SK-N-SH treated with all-trans-retinoic acid at 6 μM for 48 hours (cell line): ENCODE measurements around the gene RMND1.

Experiments used
- ATAC-seq: fragments of 200-7000 bp; cut with Tn5 transposase; 3 replicates; pipeline ENCODE4 v1.9.1; 2020; ENCODE audit warnings: mild to moderate bottlenecking, moderate library complexity
- ARNTL ChIP-seq: fragments of 450-650 bp; formaldehyde crosslinking; IDR thresholded peaks from 2 replicates; pipeline ENCODE4 v1.5.0; 2020; ENCODE audit warnings: low read depth, mild to moderate bottlenecking, moderate library complexity, borderline replicate concordance
- BACH2 ChIP-seq: fragments of 250-450 bp; sonication (Bioruptor Pico); IDR thresholded peaks from 2 replicates; pipeline ENCODE4 v1.9.0; 2021; ENCODE audit warnings: mild to moderate bottlenecking, borderline replicate concordance
- CREB5 ChIP-seq: fragments of 250-450 bp; sonication (Bioruptor Pico); IDR thresholded peaks from 2 replicates; pipeline ENCODE4 v1.5.1; 2020; ENCODE audit warnings: low read depth, mild to moderate bottlenecking, moderate library complexity
- CSDC2 ChIP-seq: fragments of 250-450 bp; sonication (Bioruptor Pico); IDR thresholded peaks from 2 replicates; pipeline ENCODE4 v1.5.0; 2020; ENCODE audit warnings: mild to moderate bottlenecking, moderate library complexity
- CSRNP3 ChIP-seq: fragments of 250-450 bp; sonication (Bioruptor Pico); IDR thresholded peaks from 2 replicates; pipeline ENCODE4 v1.5.1; 2021; ENCODE audit warnings: mild to moderate bottlenecking, moderate library complexity
- ESRRG ChIP-seq: fragments of 250-450 bp; sonication (Bioruptor Pico); IDR thresholded peaks from 2 replicates; pipeline ENCODE4 v1.6.1; 2021; ENCODE audit warnings: mild to moderate bottlenecking
- GLIS3 ChIP-seq: fragments of 250-450 bp; sonication (Bioruptor Pico); IDR thresholded peaks from 2 replicates; pipeline ENCODE4 v1.5.0; 2020; ENCODE audit warnings: mild to moderate bottlenecking, moderate library complexity
- ISL1 ChIP-seq: fragments of 250-450 bp; sonication (Bioruptor Pico); IDR thresholded peaks from 2 replicates; pipeline ENCODE4 v2.1.2; 2022; ENCODE audit warnings: mild to moderate bottlenecking, moderate library complexity
- OSR1 ChIP-seq: fragments of 250-450 bp; sonication (Bioruptor Pico); IDR thresholded peaks from 2 replicates; pipeline ENCODE4 v1.8.0; 2022; ENCODE audit warnings: moderate library complexity, mild to moderate bottlenecking, inconsistent platforms
- POU6F1 ChIP-seq: fragments of 250-450 bp; sonication (Bioruptor Pico); IDR thresholded peaks from 2 replicates; pipeline ENCODE4 v1.8.0; 2021; ENCODE audit warnings: low read depth, mild to moderate bottlenecking, moderate library complexity, borderline replicate concordance
- PPARA ChIP-seq: fragments of 250-450 bp; sonication (Bioruptor Pico); IDR thresholded peaks from 2 replicates; pipeline ENCODE4 v1.5.0; 2020; ENCODE audit warnings: mild to moderate bottlenecking, borderline replicate concordance
- RARB ChIP-seq: fragments of 250-450 bp; sonication (Bioruptor Pico); IDR thresholded peaks from 2 replicates; pipeline ENCODE4 v1.8.0; 2021; ENCODE audit warnings: mild to moderate bottlenecking, moderate library complexity
- SNAI2 ChIP-seq: fragments of 250-450 bp; sonication (Bioruptor Pico); IDR thresholded peaks from 2 replicates; pipeline ENCODE4 v1.5.0; 2020; ENCODE audit warnings: mild to moderate bottlenecking, moderate library complexity
- TCF4 ChIP-seq: fragments of 250-450 bp; sonication (Bioruptor Pico); IDR thresholded peaks from 2 replicates; pipeline ENCODE4 v1.8.0; 2021; ENCODE audit warnings: mild to moderate bottlenecking, moderate library complexity, borderline replicate concordance
- TOX ChIP-seq: fragments of 250-450 bp; sonication (Bioruptor Pico); IDR thresholded peaks from 2 replicates; pipeline ENCODE4 v1.8.0; 2021; ENCODE audit warnings: mild to moderate bottlenecking, moderate library complexity, borderline replicate concordance
- TSHZ2 ChIP-seq: fragments of 250-450 bp; sonication (Bioruptor Pico); IDR thresholded peaks from 2 replicates; pipeline ENCODE4 v1.5.0; 2020; ENCODE audit warnings: mild to moderate bottlenecking, moderate library complexity
- ZFP3 ChIP-seq: fragments of 250-450 bp; sonication (Bioruptor Pico); IDR thresholded peaks from 2 replicates; pipeline ENCODE4 v1.5.0; 2020; ENCODE audit warnings: mild to moderate bottlenecking, moderate library complexity
- ZFP30 ChIP-seq: fragments of 450-650 bp; formaldehyde crosslinking; IDR thresholded peaks from 2 replicates; pipeline ENCODE4 v1.5.0; 2022; ENCODE audit warnings: mild to moderate bottlenecking, moderate library complexity
- ZNF70 ChIP-seq: fragments of 450-650 bp; formaldehyde crosslinking; IDR thresholded peaks from 2 replicates; pipeline ENCODE4 v1.5.0; 2020; ENCODE audit warnings: mild to moderate bottlenecking, moderate library complexity
- ZNF8 ChIP-seq: fragments of 450-650 bp; formaldehyde crosslinking; IDR thresholded peaks from 2 replicates; pipeline ENCODE4 v1.5.0; 2020; ENCODE audit warnings: mild to moderate bottlenecking, moderate library complexity
- TF ChIP-seq, protein P1 (sequence below): fragments of 250-450 bp; sonication (Bioruptor Pico); IDR thresholded peaks from 2 replicates; pipeline ENCODE4 v1.8.0; 2020; ENCODE audit warnings: mild to moderate bottlenecking, moderate library complexity, borderline replicate concordance

Gene RMND1

DNA sequence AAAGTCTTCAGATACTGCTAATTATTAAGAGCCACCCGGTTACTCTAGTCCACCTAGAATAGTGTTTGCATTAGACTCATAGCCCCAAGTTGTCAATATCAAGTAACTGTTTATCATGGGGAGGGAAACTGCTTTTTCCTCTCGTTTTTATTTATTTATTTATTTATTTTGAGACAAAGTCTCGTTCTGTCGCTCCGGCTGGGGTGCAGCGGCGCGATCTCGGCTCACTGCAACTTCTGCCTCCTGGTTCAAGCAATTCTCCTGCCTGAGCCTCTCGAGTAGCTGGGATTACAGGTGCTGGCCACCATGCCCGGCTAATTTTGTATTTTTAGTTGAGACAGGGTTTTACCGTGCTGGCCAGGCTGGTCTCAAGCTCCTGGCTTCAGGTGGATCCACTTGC, 25.8 kb upstream of the RMND1 start:
- no peak for ATAC-seq
- no peak for TF ChIP-seq TSHZ2
- no peak for TF ChIP-seq TOX (CRISPR knock-in tag)
- no peak for TF ChIP-seq BACH2 (CRISPR knock-in tag)
- TF ChIP-seq SNAI2 = no peak
- no peak for TF ChIP-seq CSRNP3 (CRISPR knock-in tag)
- no peak for TF ChIP-seq TCF4 (CRISPR knock-in tag)
- no peak for TF ChIP-seq ZNF70 (CRISPR knock-in tag)
- no peak for TF ChIP-seq POU6F1 (CRISPR knock-in tag)
- no peak for TF ChIP-seq ESRRG
- no peak for TF ChIP-seq PPARA

DNA sequence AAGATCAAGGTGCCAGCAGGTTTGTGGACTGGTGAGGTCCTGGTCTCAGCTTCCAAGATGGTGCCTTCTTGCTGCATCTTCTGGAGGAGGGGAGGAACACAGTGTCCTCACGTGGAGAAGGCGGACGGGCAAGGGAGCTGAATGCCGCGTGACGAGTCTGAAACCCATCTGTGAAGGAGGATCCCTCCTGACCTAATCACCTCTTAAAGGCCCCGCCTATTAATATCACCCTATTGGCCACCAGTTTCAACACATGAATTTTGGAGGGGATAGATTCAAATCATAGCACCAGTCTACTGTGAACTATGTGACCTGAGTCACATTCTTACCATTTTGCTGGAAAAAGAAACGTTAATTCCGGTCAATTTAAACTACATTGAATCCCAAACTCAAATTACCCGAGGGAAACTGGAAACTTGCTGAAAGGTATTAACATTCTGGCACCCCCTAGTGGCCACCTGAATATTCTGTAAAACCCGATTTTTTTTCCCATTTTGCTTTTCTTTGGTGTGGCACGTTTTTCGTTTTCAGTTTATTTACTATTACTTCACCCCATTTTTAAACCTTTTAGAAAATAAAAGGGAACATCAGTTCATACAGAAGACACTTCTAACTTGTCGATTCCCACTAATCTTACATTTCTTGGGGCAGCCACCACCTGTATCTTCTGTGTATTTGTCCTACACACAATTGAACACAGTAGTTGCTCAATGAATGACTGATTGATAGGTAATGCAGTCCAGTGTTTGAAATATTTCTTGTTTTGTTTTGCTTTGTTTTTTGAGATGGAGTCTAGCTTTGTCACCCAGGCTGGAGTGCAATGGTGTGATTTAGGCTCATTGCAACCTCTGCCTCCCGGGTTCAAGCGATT, 24.0 kb upstream of the RMND1 start:
- peak; percentile 62 for ATAC-seq
- TF ChIP-seq ESRRG (no peak), TCF4 (CRISPR knock-in tag) (no peak), ZNF70 (CRISPR knock-in tag) (no peak), ZFP3 (CRISPR knock-in tag) (no peak), TSHZ2 (no peak), SNAI2 (no peak), ZNF8 (CRISPR knock-in tag) (no peak), CREB5 (CRISPR knock-in tag) (no peak), BACH2 (CRISPR knock-in tag) (no peak), RARB (CRISPR knock-in tag) (no peak), OSR1 (CRISPR knock-in tag) (no peak), CSDC2 (CRISPR knock-in tag) (no peak), ZFP30 (no peak), PPARA (no peak), GLIS3 (CRISPR knock-in tag) (no peak), ARNTL (CRISPR knock-in tag) (no peak), ISL1 (CRISPR knock-in tag) (no peak)
- TF ChIP-seq, protein P1, sequence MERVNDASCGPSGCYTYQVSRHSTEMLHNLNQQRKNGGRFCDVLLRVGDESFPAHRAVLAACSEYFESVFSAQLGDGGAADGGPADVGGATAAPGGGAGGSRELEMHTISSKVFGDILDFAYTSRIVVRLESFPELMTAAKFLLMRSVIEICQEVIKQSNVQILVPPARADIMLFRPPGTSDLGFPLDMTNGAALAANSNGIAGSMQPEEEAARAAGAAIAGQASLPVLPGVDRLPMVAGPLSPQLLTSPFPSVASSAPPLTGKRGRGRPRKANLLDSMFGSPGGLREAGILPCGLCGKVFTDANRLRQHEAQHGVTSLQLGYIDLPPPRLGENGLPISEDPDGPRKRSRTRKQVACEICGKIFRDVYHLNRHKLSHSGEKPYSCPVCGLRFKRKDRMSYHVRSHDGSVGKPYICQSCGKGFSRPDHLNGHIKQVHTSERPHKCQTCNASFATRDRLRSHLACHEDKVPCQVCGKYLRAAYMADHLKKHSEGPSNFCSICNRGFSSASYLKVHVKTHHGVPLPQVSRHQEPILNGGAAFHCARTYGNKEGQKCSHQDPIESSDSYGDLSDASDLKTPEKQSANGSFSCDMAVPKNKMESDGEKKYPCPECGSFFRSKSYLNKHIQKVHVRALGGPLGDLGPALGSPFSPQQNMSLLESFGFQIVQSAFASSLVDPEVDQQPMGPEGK (CRISPR knock-in tag) = no peak
